Measurements from ENCODE around the gene PBX2. TPM values are rescaled to one million over a fixed set of nuclear protein-coding genes. Genes with fewer than 3 reads are reported as not detected.
"Not testable (repeated sequence)": the region's sequence is repeated elsewhere in the genome, so short reads cannot be mapped to it uniquely, and the experiment has no call there.

PBX2 gene
- 79.8 TPM for polyA plus RNA-seq (2012; ENCODE audit: insufficient read depth, insufficient read length)

- H3K4me3 ChIP-seq (ENCODE audit: low read length) = peak within 1 kb of the TSS; percentile 64
- peak; percentile 90 for DNase-seq (ENCODE audit: low read depth, low spot score)
Observed at GRCh38 chr6:32190054-32190851, at the start of gene PBX2. Gene PBX2, minus strand, starts transcription at chr6:32190202. Its CDS starts 287 bp downstream, at chr6:32189915.

GRCh38 chr6:32239462-32239861, 49.5 kb upstream of the PBX2 start:
- DNase-seq (ENCODE audit: low read depth, low spot score) = no peak

GRCh38 chr6:32234934-32235333, 44.9 kb upstream of the PBX2 start:
- no peak for DNase-seq (ENCODE audit: low read depth, low spot score)
- H3K4me3 ChIP-seq (ENCODE audit: low read length) = no peak overlapping the region

More at GRCh38 chr6:32239462-32239861, 49.5 kb upstream of the PBX2 start:
- no peak overlapping the region for H3K4me3 ChIP-seq (ENCODE audit: low read length)

- no peak overlapping the region for H3K4me3 ChIP-seq (ENCODE audit: low read length)
- DNase-seq (ENCODE audit: low read depth, low spot score) = no peak
Observed at GRCh38 chr6:32226434-32226833, 36.4 kb upstream of the PBX2 start.

GRCh38 chr6:32224696-32225095, 34.7 kb upstream of the PBX2 start:
- H3K4me3 ChIP-seq (ENCODE audit: low read length) = no peak overlapping the region
- no peak for DNase-seq (ENCODE audit: low read depth, low spot score)

- H3K4me3 ChIP-seq (ENCODE audit: low read length) = no peak within 1 kb of the TSS
- DNase-seq (ENCODE audit: low read depth, low spot score) = no peak
Observed at GRCh38 chr6:32223258-32224235, 33.5 kb upstream of the PBX2 start, which contains the start of gene NOTCH4. Gene NOTCH4, minus strand, starts transcription at chr6:32224067. Its CDS starts 139 bp downstream, at chr6:32223928.

GRCh38 chr6:32222333-32223230, 32.6 kb upstream of the PBX2 start:
- DNase-seq (ENCODE audit: low read depth, low spot score) = no peak
- H3K4me3 ChIP-seq (ENCODE audit: low read length) = no peak overlapping the region

- DNase-seq (ENCODE audit: low read depth, low spot score) = no peak
- H3K4me3 ChIP-seq (ENCODE audit: low read length) = no peak overlapping the region
Observed at GRCh38 chr6:32220021-32220420, 30.0 kb upstream of the PBX2 start.

- no peak overlapping the region for H3K4me3 ChIP-seq (ENCODE audit: low read length)
- no peak for DNase-seq (ENCODE audit: low read depth, low spot score)
Observed at GRCh38 chr6:32218167-32218566, 28.2 kb upstream of the PBX2 start.

- no peak overlapping the region for H3K4me3 ChIP-seq (ENCODE audit: low read length)
- DNase-seq (ENCODE audit: low read depth, low spot score) = no peak
Observed at GRCh38 chr6:32216998-32217397, 27.0 kb upstream of the PBX2 start.

GRCh38 chr6:32216285-32216684, 26.3 kb upstream of the PBX2 start:
- H3K4me3 ChIP-seq (ENCODE audit: low read length) = no peak overlapping the region
- no peak for DNase-seq (ENCODE audit: low read depth, low spot score)

GRCh38 chr6:32215617-32216016, 25.6 kb upstream of the PBX2 start:
- no peak for DNase-seq (ENCODE audit: low read depth, low spot score)
- no peak overlapping the region for H3K4me3 ChIP-seq (ENCODE audit: low read length)

- DNase-seq (ENCODE audit: low read depth, low spot score) = no peak
- no peak overlapping the region for H3K4me3 ChIP-seq (ENCODE audit: low read length)
Observed at GRCh38 chr6:32214126-32214525, 24.1 kb upstream of the PBX2 start.

GRCh38 chr6:32213649-32214048, 23.6 kb upstream of the PBX2 start:
- H3K4me3 ChIP-seq (ENCODE audit: low read length) = no peak overlapping the region
- no peak for DNase-seq (ENCODE audit: low read depth, low spot score)

GRCh38 chr6:32212076-32212760, 22.2 kb upstream of the PBX2 start:
- no peak overlapping the region for H3K4me3 ChIP-seq (ENCODE audit: low read length)
- no peak for DNase-seq (ENCODE audit: low read depth, low spot score)

- DNase-seq (ENCODE audit: low read depth, low spot score); H3K4me3 ChIP-seq (ENCODE audit: low read length): not testable (repeated sequence)
Observed at GRCh38 chr6:32211432-32211831, 21.4 kb upstream of the PBX2 start.

GRCh38 chr6:32210191-32210601, 20.2 kb upstream of the PBX2 start:
- DNase-seq (ENCODE audit: low read depth, low spot score) = no peak
- no peak overlapping the region for H3K4me3 ChIP-seq (ENCODE audit: low read length)

- DNase-seq (ENCODE audit: low read depth, low spot score) = no peak
- H3K4me3 ChIP-seq (ENCODE audit: low read length) = no peak overlapping the region
Observed at GRCh38 chr6:32208996-32209395, 19.0 kb upstream of the PBX2 start.
